Prostate gland (tissue), 2 donors: ENCODE results near the gene ILDR2. TPM values are rescaled to one million over a fixed set of nuclear protein-coding genes. Genes with fewer than 3 reads are reported as not detected.

Source experiments
- DNase-seq: peaks from one replicate; pipeline ENCODE4 v3.0.0-alpha.2; 2019; ENCODE audit warnings: low spot score
- H3K27ac ChIP-seq, 2 donors: fragments of 200-600 bp; sonication (generic); 2 replicates each; pipeline ENCODE4 v1.5.1; 2017 to 2019
- H3K27me3 ChIP-seq: fragments of 200-600 bp; sonication (generic); replicated peaks from 2 replicates; pipeline ENCODE4 v1.5.1; 2019; ENCODE audit not compliant: insufficient read depth
- H3K36me3 ChIP-seq, 2 donors: fragments of 200-600 bp; sonication (generic); 1 replicate in 1 of 2; 2 replicates in 1 of 2; pipeline versions ENCODE4 v1.5.1 to v1.8.1; 2017 to 2019
- H3K4me1 ChIP-seq: fragments of 200-600 bp; sonication (generic); replicated peaks from 2 replicates; pipeline ENCODE4 v1.5.1; 2019
- H3K4me3 ChIP-seq, 2 donors: fragments of 200-600 bp; sonication (generic); 2 replicates each; pipeline ENCODE4 v1.5.1; 2017 to 2019
- H3K9me3 ChIP-seq: fragments of 200-600 bp; sonication (generic); 2 replicates; pipeline ENCODE4 v1.5.1; 2017
- POLR2A ChIP-seq: fragments of 450-650 bp; IDR thresholded peaks from one replicate; pipeline ENCODE4 v1.6.1; 2016; ENCODE audit warnings: antibody characterized with exemption, mild to moderate bottlenecking
- POLR2AphosphoS5 ChIP-seq: sonication (generic); formaldehyde crosslinking; IDR thresholded peaks from one replicate; pipeline ENCODE4 v1.6.1; 2017; ENCODE audit warnings: antibody characterized with exemption
- WGBS: methylation state at CpG from one replicate; pipeline ENCODE4 v1.1.5; 2018; 5-methylcytosine and 5-hydroxymethylcytosine counted together
- intact Hi-C: fragments of 100-400 bp; cut with DNase I; formaldehyde crosslinking; loops from one replicate; pipeline ENCODE4 v1.14.2; 2022
- total RNA-seq, 2 donors: library from RNA; depleted of rRNA; stranded (reverse); fragments of >200 nt; gene quantifications; one replicate each; pipeline ENCODE4 v1.1.0, GENCODE V29; 2016
- TF ChIP-seq, protein P1 (sequence below), 4 experiments: fragments of 200-600 bp in 2 of 4; fragments of 450-650 bp in 2 of 4; sonication (generic) in 2 of 4; IDR thresholded peaks; 1 replicate in 3 of 4; 2 replicates in 1 of 4; pipeline ENCODE4 v1.5.1; 2016 to 2019; ENCODE audit warnings: antibody characterized with exemption in 4 of 4, mild to moderate bottlenecking in 2 of 4, moderate library complexity in 2 of 4

ILDR2 gene, protein sequence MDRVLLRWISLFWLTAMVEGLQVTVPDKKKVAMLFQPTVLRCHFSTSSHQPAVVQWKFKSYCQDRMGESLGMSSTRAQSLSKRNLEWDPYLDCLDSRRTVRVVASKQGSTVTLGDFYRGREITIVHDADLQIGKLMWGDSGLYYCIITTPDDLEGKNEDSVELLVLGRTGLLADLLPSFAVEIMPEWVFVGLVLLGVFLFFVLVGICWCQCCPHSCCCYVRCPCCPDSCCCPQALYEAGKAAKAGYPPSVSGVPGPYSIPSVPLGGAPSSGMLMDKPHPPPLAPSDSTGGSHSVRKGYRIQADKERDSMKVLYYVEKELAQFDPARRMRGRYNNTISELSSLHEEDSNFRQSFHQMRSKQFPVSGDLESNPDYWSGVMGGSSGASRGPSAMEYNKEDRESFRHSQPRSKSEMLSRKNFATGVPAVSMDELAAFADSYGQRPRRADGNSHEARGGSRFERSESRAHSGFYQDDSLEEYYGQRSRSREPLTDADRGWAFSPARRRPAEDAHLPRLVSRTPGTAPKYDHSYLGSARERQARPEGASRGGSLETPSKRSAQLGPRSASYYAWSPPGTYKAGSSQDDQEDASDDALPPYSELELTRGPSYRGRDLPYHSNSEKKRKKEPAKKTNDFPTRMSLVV
- 100 to 1,000 TPM in 1 of 2 donors, 1 to 10 TPM in 1; 3.2 to 175 TPM for total RNA-seq

DNA sequence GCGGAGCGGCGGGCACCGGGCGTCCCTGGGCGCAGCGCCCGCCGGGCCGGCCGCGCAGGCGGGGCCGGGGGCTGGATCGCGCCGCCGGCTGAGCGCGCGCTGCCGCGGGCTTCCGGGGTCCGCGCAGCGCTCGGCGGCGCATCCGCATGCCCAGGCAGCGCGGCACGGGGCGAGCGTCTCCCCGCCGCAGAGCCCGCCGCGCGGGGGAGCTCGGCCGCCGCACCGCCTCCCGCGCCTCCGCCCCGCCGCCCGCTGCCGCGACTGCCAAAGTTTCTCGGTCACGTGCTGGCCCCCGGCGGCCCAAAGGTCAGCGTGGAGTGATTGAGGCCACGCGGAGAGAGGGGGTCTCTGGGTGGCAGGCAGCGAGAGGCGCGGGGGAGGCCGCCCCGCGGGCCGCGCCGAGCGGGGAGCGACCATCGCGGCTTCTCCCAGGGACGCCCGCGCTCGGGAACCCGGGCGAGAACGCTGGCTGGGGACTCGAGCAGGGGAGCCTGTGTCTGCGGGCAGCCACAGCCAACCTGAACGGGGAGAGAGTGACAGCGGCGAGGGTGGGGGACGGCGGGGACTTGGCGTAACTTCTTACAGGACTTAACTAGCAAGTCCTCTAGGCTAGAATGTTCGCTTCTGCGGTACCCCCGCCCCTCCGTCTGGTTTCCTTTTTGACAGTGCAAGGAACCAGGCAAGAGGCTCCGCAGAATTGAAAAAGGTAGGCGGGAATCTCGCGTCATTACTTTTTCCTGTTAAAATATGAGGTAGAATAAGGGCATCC, at the start of gene ILDR2:
TSS of gene ILDR2 (minus strand) at position 180 of the 769 bp plus-strand sequence. CDS start 272 bp downstream, outside the sequence.
- peak; percentile 41 for DNase-seq
- H3K27me3 ChIP-seq: no peaks in the 10 kb centered on the region
- peak within 1 kb of the TSS; percentile 62 to 74 for H3K27ac ChIP-seq
- H3K9me3 ChIP-seq: no peaks in the 10 kb centered on the region
- TF ChIP-seq, protein P1, sequence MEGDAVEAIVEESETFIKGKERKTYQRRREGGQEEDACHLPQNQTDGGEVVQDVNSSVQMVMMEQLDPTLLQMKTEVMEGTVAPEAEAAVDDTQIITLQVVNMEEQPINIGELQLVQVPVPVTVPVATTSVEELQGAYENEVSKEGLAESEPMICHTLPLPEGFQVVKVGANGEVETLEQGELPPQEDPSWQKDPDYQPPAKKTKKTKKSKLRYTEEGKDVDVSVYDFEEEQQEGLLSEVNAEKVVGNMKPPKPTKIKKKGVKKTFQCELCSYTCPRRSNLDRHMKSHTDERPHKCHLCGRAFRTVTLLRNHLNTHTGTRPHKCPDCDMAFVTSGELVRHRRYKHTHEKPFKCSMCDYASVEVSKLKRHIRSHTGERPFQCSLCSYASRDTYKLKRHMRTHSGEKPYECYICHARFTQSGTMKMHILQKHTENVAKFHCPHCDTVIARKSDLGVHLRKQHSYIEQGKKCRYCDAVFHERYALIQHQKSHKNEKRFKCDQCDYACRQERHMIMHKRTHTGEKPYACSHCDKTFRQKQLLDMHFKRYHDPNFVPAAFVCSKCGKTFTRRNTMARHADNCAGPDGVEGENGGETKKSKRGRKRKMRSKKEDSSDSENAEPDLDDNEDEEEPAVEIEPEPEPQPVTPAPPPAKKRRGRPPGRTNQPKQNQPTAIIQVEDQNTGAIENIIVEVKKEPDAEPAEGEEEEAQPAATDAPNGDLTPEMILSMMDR (IDR thresholded peaks at IDR 0.05): peak in 1 of 4 experiments; percentile 15
- TF ChIP-seq POLR2A (no peak), POLR2AphosphoS5 (no peak)
- intact Hi-C loops: no loop called here
- H3K36me3 ChIP-seq: no peaks in the 10 kb centered on the region
- WGBS: under 1% methylated on average over 48 of the region's 97 CpGs
- H3K4me1 ChIP-seq: no peaks in the 10 kb centered on the region
- peak within 1 kb of the TSS; percentile 57 to 60 for H3K4me3 ChIP-seq

DNA sequence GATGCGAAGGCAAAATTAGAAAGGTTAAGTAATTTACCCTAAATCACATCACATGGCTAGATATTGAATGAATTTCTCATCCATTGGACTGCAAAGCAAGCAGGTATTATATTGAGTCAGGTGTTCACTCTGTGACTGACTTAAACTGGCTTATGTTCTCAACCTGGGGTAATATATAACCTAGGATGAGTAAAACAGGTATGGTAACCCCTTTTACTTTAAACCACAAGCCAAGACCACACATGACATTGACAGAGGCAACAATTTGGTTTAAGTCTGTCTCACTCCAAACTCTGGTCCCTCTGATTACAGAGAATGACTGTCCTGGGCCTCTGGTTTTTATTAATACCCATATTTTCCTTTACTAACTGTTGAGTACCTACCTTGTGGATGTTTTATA, 47.0 kb upstream of the ILDR2 start:
- 94% methylated on average over 1 of the region's 1 CpG for WGBS
- H3K4me1 ChIP-seq: no peaks in the 10 kb centered on the region
- H3K4me3 ChIP-seq: no peak overlapping the region
- H3K27me3 ChIP-seq: no peaks in the 10 kb centered on the region
- no peaks in the 10 kb centered on the region for H3K36me3 ChIP-seq
- no peak for DNase-seq
- no peak overlapping the region for H3K27ac ChIP-seq
- no peak for TF ChIP-seq POLR2A
- TF ChIP-seq, protein P1 (IDR thresholded peaks at IDR 0.05): no peak
- H3K9me3 ChIP-seq: no peaks in the 10 kb centered on the region
- intact Hi-C loops: no loop called here

DNA sequence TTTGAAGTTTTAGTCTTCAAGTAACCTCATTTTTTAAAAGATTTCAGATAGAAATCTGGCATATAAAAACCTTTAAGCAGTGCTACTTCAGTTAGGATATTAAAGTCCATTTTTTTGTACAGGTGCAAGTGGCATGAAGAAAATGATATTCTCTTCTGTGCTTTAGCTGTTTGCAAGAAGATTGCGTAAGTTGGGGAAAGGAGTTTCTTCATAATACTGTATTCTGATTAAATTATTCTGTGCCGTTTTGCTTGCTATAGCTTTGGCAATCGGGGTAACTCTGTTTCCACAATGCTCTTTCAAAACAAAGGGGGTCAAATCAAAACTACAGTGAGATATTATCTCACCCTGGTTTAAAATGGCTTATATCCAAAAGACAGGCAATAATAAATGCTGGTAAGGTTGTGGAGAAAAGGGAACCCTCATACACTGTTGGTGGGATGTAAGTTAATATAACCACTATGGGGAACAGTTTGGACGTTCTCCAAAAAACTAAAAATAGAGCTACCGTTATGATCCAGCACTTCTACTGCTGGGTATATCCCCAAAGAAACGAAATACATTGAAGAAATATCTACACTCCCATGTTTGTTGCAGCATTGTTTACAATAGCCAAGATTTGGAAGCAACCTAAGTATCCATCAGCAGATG, 40.9 kb upstream of the ILDR2 start:
- H3K4me3 ChIP-seq: no peak overlapping the region
- TF ChIP-seq POLR2AphosphoS5: no peak
- no peak for TF ChIP-seq POLR2A
- TF ChIP-seq, protein P1 (IDR thresholded peaks at IDR 0.05): no peak
- no peaks in the 10 kb centered on the region for H3K9me3 ChIP-seq
- DNase-seq: no peak
- no peaks in the 10 kb centered on the region for H3K27me3 ChIP-seq
- WGBS: 45% methylated on average over 6 of the region's 6 CpGs
- intact Hi-C loops: no loop called here
- no peak overlapping the region for H3K27ac ChIP-seq
- H3K36me3 ChIP-seq: no peaks in the 10 kb centered on the region
- no peaks in the 10 kb centered on the region for H3K4me1 ChIP-seq

DNA sequence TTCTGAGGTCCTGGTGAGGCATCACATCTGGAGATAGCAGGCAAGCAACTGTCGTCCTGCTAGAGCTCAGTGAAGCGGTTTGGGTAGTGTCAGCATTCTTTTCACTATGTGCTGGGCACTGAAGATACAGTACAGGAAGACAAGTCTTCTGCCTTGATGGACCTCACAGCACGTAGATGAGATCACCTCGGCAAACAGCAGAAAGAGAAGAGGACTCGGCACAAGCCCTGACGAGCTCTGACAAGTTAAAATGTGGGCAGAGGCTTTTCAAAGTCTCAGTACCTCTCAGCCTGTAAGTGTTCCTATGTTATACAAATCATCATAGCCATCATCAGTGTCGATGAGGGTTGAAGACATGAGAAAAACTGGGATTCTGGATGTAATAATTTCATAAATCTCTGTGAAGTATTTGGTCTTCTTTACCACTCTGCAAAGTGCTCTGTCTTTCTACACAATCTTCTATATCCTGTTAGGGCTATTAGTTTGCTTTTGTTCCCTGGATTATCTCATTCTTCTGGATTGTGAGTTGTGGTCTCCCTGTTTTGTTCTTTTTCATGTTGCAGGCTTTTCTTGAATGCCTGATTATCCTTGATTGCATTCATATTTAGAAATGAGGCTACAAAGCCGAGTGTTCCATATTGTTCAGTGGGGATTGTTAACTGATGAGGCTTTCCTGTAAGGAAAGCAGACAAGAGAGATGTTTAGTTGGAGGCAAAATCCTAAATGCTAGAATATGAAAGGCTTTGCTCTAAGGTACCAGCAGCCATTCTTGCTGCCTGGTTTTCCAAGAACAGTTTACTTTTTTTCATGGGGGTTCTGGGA, 38.0 kb upstream of the ILDR2 start:
- Histone ChIP-seq H3K4me1 (no peaks in the 10 kb centered on the region), H3K27ac (no peak overlapping the region), H3K36me3 (no peaks in the 10 kb centered on the region), H3K9me3 (no peaks in the 10 kb centered on the region), H3K27me3 (no peaks in the 10 kb centered on the region), H3K4me3 (no peak overlapping the region)
- intact Hi-C loops: no loop called here
- WGBS: 58% methylated on average over 8 of the region's 8 CpGs
- no peak for DNase-seq
- TF ChIP-seq, protein P1 (IDR thresholded peaks at IDR 0.05): no peak
- TF ChIP-seq POLR2A (no peak), POLR2AphosphoS5 (no peak)
